ENCODE data around the gene WSCD2. TPM values are rescaled to one million over a fixed set of nuclear protein-coding genes. Genes with fewer than 3 reads are reported as not detected.

The WSCD2 gene
- total RNA-seq, 2 experiments from 2014 or later, result not detected

DNA sequence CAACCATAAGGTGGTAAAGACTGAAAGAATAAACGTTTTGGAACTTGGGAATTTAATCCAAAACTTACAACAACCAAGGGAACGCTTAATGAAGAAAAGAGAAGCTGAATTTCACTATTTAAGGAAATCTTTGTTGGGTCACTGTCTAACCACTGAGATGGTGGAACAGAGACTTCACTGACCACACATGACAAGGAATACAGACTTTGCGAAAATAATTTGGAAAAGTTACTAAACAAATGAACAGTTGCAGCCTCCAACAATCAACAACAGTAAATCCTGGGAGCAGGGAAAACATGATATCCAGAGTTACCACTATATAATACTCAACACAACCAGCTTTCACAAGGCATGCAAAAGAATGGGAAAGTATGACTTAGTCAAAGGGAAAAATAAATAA is 131.0 kb downstream of the WSCD2 start:
- intact Hi-C loops (cut with micrococcal nuclease; ENCODE audit: unreplicated experiment), result no loop called here
- POLR2A ChIA-PET, result interaction anchor here (0.6 kb wide), 1 partner anchor 1248 kb away, joined by 3 read pairs; no protein-coding TSS in a partner anchor
- H3K79me2 ChIP-seq (ENCODE audit: insufficient read depth, low read depth, low read length), result no peaks in the 10 kb centered on the region
- H3K36me3 ChIP-seq (ENCODE audit: insufficient read depth, low read length), result no peaks in the 10 kb centered on the region
- H3K9me3 ChIP-seq (ENCODE audit: low read length), result peaks cover 6% of the 10 kb centered on the region; the same call in 1 of the 2 replicates
- DNase-seq (ENCODE audit: low spot score), result no peak
- H4K20me1 ChIP-seq (ENCODE audit: insufficient read depth, low read length), result no peaks in the 10 kb centered on the region
- H3K27ac ChIP-seq (ENCODE audit: low read depth, low read length, poor library complexity, severe bottlenecking), result no peak overlapping the region
- CTCF ChIA-PET (ENCODE audit: unreplicated experiment), result no interaction called here
- H3K4me2 ChIP-seq (ENCODE audit: low read length), result no peak overlapping the region
- no peak overlapping the region for H3K4me3 ChIP-seq (ENCODE audit: low read depth, low read length, poor library complexity, severe bottlenecking)
- BruUV-seq (replicated peaks), result no TSS peak
- H2AFZ ChIP-seq (ENCODE audit: low read length), result no peak overlapping the region
- H3K9me2 ChIP-seq (ENCODE audit: insufficient read depth, low read length), result no peaks in the 10 kb centered on the region
- TF ChIP-seq, protein P1, sequence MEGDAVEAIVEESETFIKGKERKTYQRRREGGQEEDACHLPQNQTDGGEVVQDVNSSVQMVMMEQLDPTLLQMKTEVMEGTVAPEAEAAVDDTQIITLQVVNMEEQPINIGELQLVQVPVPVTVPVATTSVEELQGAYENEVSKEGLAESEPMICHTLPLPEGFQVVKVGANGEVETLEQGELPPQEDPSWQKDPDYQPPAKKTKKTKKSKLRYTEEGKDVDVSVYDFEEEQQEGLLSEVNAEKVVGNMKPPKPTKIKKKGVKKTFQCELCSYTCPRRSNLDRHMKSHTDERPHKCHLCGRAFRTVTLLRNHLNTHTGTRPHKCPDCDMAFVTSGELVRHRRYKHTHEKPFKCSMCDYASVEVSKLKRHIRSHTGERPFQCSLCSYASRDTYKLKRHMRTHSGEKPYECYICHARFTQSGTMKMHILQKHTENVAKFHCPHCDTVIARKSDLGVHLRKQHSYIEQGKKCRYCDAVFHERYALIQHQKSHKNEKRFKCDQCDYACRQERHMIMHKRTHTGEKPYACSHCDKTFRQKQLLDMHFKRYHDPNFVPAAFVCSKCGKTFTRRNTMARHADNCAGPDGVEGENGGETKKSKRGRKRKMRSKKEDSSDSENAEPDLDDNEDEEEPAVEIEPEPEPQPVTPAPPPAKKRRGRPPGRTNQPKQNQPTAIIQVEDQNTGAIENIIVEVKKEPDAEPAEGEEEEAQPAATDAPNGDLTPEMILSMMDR (conservative IDR thresholded peaks at IDR 0.05; ENCODE audit: low read length), result no peak
- TF ChIP-seq EZH2phosphoT487 (IDR thresholded peaks at IDR 0.05; ENCODE audit: borderline replicate concordance, low read depth, low read length), result no peak
- H3K4me1 ChIP-seq (ENCODE audit: insufficient read depth, low read length, poor library complexity, severe bottlenecking), result no peaks in the 10 kb centered on the region

DNA sequence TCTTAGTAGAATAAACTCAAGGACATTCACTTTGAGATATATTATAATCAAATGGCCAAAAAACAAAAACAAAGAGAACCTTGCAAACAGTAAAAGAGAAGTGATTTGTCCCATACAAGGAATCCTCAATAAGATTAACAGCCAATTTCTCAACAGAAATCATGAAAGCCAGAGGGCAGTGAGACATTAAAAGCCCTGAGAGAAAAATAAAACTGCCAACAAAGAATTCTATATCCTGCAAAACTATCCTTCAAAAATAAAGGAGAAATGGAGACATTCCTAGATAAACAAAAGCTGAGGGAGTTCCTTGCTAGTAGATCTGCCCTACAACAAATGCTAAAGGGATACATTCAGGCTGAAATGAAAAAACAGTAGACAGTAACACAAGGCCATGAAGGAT is 131.9 kb downstream of the WSCD2 start:
- Histone ChIP-seq H3K4me3 (ENCODE audit: low read depth, low read length, poor library complexity, severe bottlenecking) (no peak overlapping the region), H3K4me2 (ENCODE audit: low read length) (no peak overlapping the region), H3K79me2 (ENCODE audit: insufficient read depth, low read depth, low read length) (no peaks in the 10 kb centered on the region), H3K9me2 (ENCODE audit: insufficient read depth, low read length) (no peaks in the 10 kb centered on the region), H3K36me3 (ENCODE audit: insufficient read depth, low read length) (no peaks in the 10 kb centered on the region), H3K9me3 (ENCODE audit: low read length) (peaks cover 6% of the 10 kb centered on the region; the same call in 1 of the 2 replicates), H2AFZ (ENCODE audit: low read length) (no peak overlapping the region), H4K20me1 (ENCODE audit: insufficient read depth, low read length) (no peaks in the 10 kb centered on the region), H3K27ac (ENCODE audit: low read depth, low read length, poor library complexity, severe bottlenecking) (no peak overlapping the region), H3K4me1 (ENCODE audit: insufficient read depth, low read length, poor library complexity, severe bottlenecking) (no peaks in the 10 kb centered on the region)
- CTCF ChIA-PET (ENCODE audit: unreplicated experiment), result no interaction called here
- POLR2A ChIA-PET, result no interaction called here
- DNase-seq (ENCODE audit: low spot score), result no peak
- TF ChIP-seq EZH2phosphoT487 (IDR thresholded peaks at IDR 0.05; ENCODE audit: borderline replicate concordance, low read depth, low read length), result no peak
- TF ChIP-seq, protein P1 (conservative IDR thresholded peaks at IDR 0.05; ENCODE audit: low read length), result no peak
- intact Hi-C loops (cut with micrococcal nuclease; ENCODE audit: unreplicated experiment), result no loop called here
- no TSS peak for BruUV-seq (replicated peaks)

DNA sequence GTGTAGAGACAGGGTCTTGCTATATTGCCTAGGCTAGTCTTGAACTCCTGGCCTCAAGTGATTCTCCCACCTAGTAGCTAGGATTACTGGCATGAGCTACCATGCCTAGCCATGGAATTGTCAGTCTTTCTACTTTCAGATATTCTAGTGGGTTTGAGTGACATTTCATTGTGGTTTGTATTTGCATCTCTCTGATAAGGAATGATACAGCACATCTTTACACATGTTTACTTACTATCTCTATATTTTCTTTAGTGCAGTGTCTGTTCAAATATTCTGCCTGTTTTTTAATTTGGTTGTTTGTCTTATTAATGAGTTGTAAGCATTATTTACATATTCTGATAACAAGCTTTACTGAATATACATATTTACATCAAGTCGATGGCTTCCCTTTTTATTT is 136.4 kb downstream of the WSCD2 start:
- H3K9me3 ChIP-seq (ENCODE audit: low read length), result peaks cover 5% of the 10 kb centered on the region; the same call in 1 of the 2 replicates
- CTCF ChIA-PET (ENCODE audit: unreplicated experiment), result no interaction called here
- H3K4me2 ChIP-seq (ENCODE audit: low read length), result no peak overlapping the region
- no peak for DNase-seq (ENCODE audit: low spot score)
- H3K4me1 ChIP-seq (ENCODE audit: insufficient read depth, low read length, poor library complexity, severe bottlenecking), result no peaks in the 10 kb centered on the region
- no peaks in the 10 kb centered on the region for H4K20me1 ChIP-seq (ENCODE audit: insufficient read depth, low read length)
- no peak overlapping the region for H2AFZ ChIP-seq (ENCODE audit: low read length)
- H3K9me2 ChIP-seq (ENCODE audit: insufficient read depth, low read length), result no peaks in the 10 kb centered on the region
- no peaks in the 10 kb centered on the region for H3K79me2 ChIP-seq (ENCODE audit: insufficient read depth, low read depth, low read length)
- no peak overlapping the region for H3K27ac ChIP-seq (ENCODE audit: low read depth, low read length, poor library complexity, severe bottlenecking)
- no peak overlapping the region for H3K4me3 ChIP-seq (ENCODE audit: low read depth, low read length, poor library complexity, severe bottlenecking)
- no TSS peak for BruUV-seq (replicated peaks)
- no peaks in the 10 kb centered on the region for H3K36me3 ChIP-seq (ENCODE audit: insufficient read depth, low read length)
- intact Hi-C loops (cut with micrococcal nuclease; ENCODE audit: unreplicated experiment), result no loop called here
- TF ChIP-seq EZH2phosphoT487 (IDR thresholded peaks at IDR 0.05; ENCODE audit: borderline replicate concordance, low read depth, low read length), result no peak
- POLR2A ChIA-PET, result no interaction called here
